HG03039 (cell line): Measurements from ENCODE around the gene RPS6KA5.
A peak's percentile ranks its signal among the peaks of the same experiment; 100 is the strongest.
"Not testable (repeated sequence)": the region's sequence is repeated elsewhere in the genome, so short reads cannot be mapped to it uniquely, and the experiment has no call there.

Experiments used
- ATAC-seq: cut with Tn5 transposase; IDR thresholded peaks from one replicate; pipeline ENCODE4 v1.9.1; 2021; ENCODE audit warnings: mild to moderate bottlenecking, moderate library complexity; ENCODE audit not compliant: unreplicated experiment

The RPS6KA5 gene

DNA sequence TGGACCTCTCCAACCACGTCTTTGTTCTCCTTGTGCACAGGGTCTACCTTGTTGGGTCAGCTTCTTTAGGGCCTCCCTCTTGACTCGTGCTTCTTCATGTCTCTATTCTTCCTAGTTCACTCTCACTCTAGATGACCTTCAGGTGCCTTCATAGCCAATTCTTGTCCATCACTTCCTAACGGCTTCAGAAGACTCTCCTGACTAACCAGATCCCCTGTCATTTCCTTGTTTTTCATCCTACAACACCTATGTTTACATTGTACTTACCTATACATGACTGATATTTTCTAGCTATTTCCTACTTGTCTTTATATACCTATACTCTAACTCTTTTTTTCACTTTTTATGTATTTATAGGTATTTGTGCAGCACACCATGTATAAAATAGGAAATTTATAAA, 117.1 kb downstream of the RPS6KA5 start:
- ATAC-seq, result no peak

GRCh38 chr14:90942511-90942910, 117.9 kb downstream of the RPS6KA5 start:
- no peak for ATAC-seq

GRCh38 chr14:90941706-90942105, 118.7 kb downstream of the RPS6KA5 start:
- ATAC-seq, result no peak

DNA sequence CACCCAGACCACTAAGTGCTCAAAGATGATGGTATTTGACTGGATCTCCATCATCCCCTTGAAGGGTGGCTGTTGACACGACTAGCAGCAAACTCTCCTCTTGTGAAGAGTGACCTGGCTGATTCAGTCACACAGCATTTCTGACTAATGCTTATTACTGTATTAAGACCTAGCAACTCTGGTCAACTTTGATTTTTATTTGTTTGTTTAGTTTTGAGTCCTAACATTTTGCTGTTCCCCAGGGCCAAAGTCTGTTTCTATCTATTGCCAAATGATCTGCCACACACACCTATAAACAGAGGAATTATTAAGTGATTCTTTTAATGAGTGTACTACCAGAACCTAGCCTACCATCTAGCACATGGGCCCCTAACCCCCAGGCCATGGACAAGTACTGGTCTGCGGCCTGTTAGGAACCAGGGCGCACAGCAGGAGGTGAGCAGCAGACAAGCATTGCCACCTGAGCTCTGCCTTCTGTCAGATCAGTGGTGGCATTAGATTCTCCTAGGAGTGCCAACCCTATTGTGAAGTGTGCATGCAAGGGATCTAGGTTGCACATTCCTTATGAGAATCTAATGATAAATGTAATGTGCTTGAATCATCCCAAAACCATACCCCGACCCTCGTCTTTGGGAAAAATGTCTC, 120.0 kb downstream of the RPS6KA5 start:
- ATAC-seq, result no peak

DNA sequence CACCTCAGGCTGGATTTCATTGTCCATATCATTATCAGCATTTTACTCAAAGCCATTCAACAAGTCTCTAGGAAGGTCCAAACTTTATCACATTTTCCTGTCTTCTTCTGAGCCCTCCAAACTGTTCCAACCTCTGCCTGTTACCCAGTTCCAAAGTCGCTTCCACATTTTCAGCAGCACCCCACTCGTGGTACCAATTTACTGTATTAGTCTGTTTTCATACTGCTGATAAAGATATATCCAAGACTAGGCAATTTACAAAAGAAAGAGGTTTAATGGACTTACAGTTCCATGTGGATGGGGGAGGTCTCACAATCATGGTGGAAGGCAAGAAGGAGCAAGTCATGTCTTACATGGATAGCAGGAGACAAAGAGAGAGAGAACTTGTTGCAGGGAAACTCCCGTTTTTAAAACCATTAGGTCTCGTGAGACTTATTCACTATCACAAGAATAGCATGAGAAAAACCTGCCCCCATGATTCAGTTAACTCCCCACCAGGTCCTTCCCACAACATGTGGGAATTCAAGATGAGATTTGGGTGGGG, 121.1 kb downstream of the RPS6KA5 start:
- not testable (repeated sequence) for ATAC-seq

GRCh38 chr14:90938615-90939014, 121.8 kb downstream of the RPS6KA5 start:
- no peak for ATAC-seq

GRCh38 chr14:90936757-90937440, 123.5 kb downstream of the RPS6KA5 start:
- ATAC-seq, result no peak

GRCh38 chr14:90924621-90925340, 135.7 kb downstream of the RPS6KA5 start:
- no peak for ATAC-seq

DNA sequence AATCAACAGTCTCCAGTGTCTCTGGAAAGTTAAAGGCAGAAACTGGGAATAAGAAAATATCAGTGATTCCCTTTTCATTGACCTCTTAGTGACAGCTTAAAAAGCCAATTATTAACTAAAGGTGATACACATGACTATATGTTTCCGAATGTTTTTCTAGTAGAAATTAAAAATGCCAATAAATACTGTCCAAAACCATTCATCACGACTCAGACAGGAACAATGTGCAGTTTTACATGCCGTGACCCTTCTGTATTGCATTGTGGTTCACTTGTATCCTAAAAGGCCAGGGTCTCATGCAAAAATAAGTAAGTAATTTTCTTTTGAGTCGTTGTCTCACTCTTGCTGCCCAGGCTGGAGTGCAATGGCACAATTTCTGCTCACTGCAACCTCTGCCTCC, 138.3 kb downstream of the RPS6KA5 start:
- no peak for ATAC-seq

DNA sequence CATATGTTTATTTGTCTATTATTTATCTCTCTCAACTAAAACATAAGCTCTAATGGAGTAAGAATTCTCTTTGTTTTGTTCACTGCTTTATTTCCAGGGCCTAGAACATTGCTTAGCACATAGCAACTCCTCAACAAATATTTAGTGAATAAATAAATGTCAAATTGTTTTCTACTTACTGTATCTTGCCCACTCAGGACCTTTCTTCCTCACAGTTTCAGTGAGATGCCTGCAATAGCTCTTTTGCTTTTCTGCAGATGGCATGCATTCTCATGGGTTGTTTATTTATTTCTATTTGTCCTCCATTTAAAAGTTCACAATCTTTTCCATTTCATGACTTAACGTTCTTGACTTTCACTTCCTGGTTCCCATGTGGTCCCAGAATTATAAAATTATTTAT, 149.3 kb downstream of the RPS6KA5 start:
- no peak for ATAC-seq

GRCh38 chr14:90907178-90907577, 153.3 kb downstream of the RPS6KA5 start:
- no peak for ATAC-seq

DNA sequence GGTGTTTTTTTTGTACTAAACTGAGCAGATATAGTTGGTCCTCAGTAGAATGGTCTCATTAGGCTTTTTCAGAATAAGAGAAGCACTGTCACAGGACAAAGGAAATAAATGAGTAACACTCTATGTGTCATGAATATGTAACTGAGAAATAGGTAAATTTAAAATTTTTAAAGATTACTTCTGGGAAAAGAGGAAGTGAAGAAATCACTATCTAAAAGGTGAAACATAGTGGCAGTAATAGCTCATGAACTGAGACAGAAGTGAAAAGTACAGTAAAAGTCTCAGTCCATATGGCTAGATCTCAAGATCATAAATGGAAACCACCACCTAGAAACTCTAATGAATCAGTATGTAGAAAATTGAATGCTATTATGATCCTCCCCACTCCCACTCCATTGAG, 154.9 kb downstream of the RPS6KA5 start:
- ATAC-seq, result peak; percentile 80

- peak; percentile 52 for ATAC-seq
Observed at GRCh38 chr14:90903101-90903500, 157.3 kb downstream of the RPS6KA5 start.

DNA sequence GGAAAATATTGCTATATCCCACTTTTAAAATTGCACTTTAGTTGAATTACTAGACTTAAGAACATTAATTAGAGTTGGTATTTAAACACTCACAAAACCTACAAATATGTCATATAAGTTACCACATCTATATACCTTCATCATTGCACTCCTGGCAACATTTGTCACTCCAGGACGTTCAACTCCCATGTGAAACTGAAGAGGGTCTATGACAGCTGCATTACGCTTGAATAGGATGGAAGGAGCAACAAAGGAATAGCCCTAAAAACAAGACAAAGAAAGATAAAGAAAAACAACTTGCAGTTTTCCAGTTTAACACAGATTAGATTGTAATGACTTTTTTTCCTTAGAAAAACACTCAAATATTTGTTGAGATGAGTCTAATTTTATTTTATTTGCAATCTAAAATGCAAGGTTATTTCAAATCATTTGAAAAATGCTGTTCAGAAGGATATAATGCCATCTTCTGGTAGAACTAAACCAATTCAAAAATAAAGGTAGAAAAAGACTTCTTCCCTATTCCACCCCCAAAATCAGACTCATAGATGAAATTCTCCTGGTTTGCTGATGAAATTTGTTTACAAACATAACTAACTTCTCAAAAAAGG, 159.9 kb downstream of the RPS6KA5 start:
- no peak for ATAC-seq

DNA sequence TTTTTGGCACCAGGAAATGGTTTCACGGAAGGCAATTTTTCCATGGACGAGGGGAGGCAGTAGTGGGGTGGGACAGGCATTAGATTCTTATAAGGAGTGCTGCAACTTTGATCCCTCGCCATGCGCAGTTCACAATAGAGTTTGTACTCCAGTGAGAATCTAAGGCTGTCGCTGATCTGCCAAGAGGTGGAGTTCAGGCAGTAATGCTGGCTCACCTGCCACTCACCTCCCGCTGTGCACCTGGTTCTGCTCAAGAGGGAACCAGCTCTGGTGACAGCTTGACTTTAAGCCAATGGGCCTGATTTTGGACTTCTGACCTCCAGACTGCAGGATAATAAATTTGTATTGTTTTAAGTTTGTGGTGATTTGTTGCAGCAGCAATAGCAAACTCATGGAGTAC, 163.4 kb downstream of the RPS6KA5 start:
- no peak for ATAC-seq

GRCh38 chr14:90894241-90894640, 166.2 kb downstream of the RPS6KA5 start:
- no peak for ATAC-seq

GRCh38 chr14:90893510-90893909, 166.9 kb downstream of the RPS6KA5 start:
- no peak for ATAC-seq

GRCh38 chr14:90892970-90893369, 167.5 kb downstream of the RPS6KA5 start:
- ATAC-seq, result no peak

GRCh38 chr14:90891326-90891725, 169.1 kb downstream of the RPS6KA5 start:
- no peak for ATAC-seq

- no peak for ATAC-seq
Observed at GRCh38 chr14:90890322-90891020, 170.0 kb downstream of the RPS6KA5 start.
